Measurements from ENCODE around the gene CSTPP1. TPM values are rescaled to one million over a fixed set of nuclear protein-coding genes. Genes with fewer than 3 reads are reported as not detected.
A peak's percentile ranks its signal among the peaks of the same experiment; 100 is the strongest.

Gene CSTPP1
- total RNA-seq, 1 donor from 2014 or later = 6.6 TPM

DNA sequence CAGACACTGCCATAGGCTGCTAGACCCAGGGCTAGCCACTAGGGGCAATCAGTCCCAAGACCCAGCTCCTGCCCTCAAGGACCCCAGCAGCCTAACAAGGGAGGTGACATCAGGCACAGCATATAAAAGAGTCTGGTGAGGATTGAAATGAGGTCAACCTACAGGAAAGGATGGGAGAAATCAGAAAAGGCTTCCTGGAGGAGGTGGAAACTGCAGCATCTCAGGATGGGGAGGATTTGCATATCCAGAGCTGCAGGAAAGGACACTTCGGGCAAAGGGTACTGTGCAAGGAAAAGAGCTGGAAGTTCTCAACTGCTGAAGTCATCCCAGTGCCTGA lies 243.1 kb downstream of the CSTPP1 start:
- TF ChIP-seq, protein P1, sequence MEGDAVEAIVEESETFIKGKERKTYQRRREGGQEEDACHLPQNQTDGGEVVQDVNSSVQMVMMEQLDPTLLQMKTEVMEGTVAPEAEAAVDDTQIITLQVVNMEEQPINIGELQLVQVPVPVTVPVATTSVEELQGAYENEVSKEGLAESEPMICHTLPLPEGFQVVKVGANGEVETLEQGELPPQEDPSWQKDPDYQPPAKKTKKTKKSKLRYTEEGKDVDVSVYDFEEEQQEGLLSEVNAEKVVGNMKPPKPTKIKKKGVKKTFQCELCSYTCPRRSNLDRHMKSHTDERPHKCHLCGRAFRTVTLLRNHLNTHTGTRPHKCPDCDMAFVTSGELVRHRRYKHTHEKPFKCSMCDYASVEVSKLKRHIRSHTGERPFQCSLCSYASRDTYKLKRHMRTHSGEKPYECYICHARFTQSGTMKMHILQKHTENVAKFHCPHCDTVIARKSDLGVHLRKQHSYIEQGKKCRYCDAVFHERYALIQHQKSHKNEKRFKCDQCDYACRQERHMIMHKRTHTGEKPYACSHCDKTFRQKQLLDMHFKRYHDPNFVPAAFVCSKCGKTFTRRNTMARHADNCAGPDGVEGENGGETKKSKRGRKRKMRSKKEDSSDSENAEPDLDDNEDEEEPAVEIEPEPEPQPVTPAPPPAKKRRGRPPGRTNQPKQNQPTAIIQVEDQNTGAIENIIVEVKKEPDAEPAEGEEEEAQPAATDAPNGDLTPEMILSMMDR (IDR thresholded peaks at IDR 0.05; ENCODE audit: insufficient read depth, low read length, severe bottlenecking) = peak; percentile 69
- FAIRE-seq = no peak

DNA sequence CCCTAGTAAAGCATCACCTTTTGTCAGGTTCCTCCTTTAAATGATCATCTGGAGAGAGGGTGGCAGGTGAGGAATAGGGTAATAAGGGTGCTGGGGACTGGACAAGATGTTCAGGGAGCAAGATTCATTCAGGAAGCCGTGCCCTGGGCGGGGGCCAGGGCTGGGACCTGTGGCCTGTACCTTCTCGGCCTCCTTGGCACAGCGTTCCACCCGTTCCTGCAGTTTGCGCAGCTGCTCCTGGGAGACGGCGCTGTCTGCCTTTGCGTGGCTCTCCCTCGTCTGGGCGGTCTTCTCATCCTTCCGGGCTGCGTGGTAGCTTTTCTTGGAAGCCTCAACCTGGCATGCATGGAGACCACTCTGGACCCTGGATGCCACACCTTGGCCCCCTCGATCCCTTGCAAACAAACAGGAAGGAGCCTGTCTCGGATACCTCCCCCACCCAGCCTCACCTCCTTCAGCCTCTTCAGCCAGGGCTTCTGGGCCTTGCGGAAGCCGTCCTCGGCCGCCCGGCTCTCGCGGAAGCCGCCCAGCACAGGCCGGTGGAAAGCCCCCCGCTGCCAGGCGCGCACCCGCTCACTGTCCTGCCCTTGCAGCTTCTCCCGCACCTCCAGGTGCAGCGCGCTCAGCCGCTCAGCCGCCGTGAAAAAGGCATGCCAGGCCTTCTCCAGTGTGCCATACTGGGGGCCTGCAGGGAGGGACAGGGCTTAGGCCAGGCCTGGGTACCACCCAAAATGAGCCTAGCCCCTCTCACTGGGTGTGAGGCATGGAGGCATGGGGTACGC lies 243.6 kb downstream of the CSTPP1 start:
- FAIRE-seq (no peak), DNase-seq (ENCODE audit: low read depth) (no peak)
- Histone ChIP-seq H3K27me3 (ENCODE audit: control insufficient read depth, insufficient read depth, low read length) (no peaks in the 10 kb centered on the region), H3K36me3 (ENCODE audit: control insufficient read depth, insufficient read depth, low read length) (peaks cover 18% of the 10 kb centered on the region), H3K4me3 (ENCODE audit: low read depth, low read length) (no peak overlapping the region)
- TF ChIP-seq, protein P1 (IDR thresholded peaks at IDR 0.05; ENCODE audit: insufficient read depth, low read length, severe bottlenecking) = no peak

More for the DNA sequence above, 243.1 kb downstream of the CSTPP1 start:
- DNase-seq (ENCODE audit: low read depth) = no peak
- no peak overlapping the region for H3K4me3 ChIP-seq (ENCODE audit: low read depth, low read length)
- peaks cover 23% of the 10 kb centered on the region for H3K36me3 ChIP-seq (ENCODE audit: control insufficient read depth, insufficient read depth, low read length)
- H3K27me3 ChIP-seq (ENCODE audit: control insufficient read depth, insufficient read depth, low read length) = no peaks in the 10 kb centered on the region

DNA sequence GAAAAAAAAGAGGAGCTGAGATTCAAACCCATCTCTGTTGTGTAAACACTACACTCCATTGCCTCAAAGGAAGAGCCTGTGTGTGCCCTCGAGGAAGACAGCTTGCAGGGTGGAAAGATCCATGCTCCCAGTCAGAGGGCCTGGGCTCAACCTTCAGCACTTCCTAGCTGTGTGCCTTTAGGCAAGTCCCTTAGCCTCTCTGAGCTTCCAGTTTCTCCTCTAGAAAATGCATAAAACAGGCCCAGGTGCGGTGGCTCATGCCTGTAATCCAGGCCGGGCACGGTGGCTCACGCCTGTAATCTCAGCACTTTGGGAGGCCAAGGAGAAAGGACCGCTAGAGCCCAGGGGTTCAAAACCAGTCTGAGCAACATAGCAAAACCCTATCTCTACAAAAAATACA lies 244.7 kb downstream of the CSTPP1 start:
- FAIRE-seq (no peak), DNase-seq (ENCODE audit: low read depth) (no peak)
- TF ChIP-seq, protein P1 (IDR thresholded peaks at IDR 0.05; ENCODE audit: insufficient read depth, low read length, severe bottlenecking) = no peak
- Histone ChIP-seq H3K36me3 (ENCODE audit: control insufficient read depth, insufficient read depth, low read length) (peaks cover 18% of the 10 kb centered on the region), H3K27me3 (ENCODE audit: control insufficient read depth, insufficient read depth, low read length) (no peaks in the 10 kb centered on the region), H3K4me3 (ENCODE audit: low read depth, low read length) (no peak overlapping the region)

DNA sequence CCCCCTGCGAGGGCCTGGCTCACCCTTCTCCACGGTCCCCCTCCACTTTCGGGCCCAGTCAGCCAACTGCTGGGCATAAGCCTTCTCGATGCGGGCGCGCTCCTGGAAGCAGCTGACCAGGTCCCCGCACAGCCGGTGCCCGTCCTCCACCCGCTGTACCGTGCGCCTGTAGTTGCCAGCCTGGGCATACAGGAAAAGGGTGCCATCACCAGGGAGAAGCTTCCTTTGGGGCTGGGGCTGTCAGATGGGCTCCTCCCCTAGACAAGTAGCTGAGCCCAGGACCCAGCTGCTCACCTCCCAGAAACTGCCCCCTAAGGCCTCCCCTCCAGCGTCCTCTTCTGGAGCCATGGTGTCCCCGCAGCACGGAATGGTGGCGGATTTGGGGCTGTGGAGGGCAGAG lies 245.8 kb downstream of the CSTPP1 start:
- Histone ChIP-seq H3K4me3 (ENCODE audit: low read depth, low read length) (no peak overlapping the region), H3K36me3 (ENCODE audit: control insufficient read depth, insufficient read depth, low read length) (peaks cover 18% of the 10 kb centered on the region), H3K27me3 (ENCODE audit: control insufficient read depth, insufficient read depth, low read length) (no peaks in the 10 kb centered on the region)
- FAIRE-seq = no peak
- DNase-seq (ENCODE audit: low read depth) = no peak
- TF ChIP-seq, protein P1 (IDR thresholded peaks at IDR 0.05; ENCODE audit: insufficient read depth, low read length, severe bottlenecking) = no peak

DNA sequence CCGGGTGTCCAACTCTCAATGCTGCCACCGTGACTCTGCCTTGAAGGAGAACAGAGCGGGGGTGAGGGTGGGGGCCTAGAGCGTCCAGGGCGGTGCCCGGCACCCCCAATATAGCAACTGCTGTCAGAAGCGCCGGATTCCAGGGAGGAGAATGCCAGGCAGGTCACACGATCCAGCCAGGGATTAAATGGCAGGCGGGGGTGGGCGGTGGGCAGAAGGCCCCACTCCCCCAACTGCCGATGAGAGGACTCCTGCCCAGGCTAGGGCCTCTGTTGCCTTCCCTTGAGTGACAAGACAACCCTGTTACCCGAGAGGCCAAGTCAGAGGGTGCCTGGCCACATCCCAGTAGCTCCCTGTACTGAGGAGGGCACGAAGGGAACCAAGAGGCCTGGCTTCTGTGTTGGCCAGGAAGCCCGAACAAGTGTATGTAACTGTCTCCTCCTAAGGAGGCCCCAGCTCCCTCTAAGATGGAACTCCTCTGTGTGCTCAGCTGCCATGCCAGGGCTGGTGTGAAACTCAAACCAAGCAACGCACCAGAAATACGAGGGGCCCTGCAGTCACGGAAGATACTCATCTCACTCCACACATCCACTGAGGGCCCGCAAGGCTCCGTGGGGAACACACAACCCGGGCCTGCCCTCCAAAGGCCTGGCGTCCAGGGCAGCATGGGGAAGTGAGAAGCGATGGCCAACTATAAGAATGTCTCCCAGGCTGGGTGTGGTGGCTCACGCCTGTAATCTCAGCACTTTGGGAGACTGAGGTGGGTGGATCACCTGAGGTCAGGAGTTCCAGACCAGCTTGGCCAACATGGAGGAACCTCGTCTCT lies 246.7 kb downstream of the CSTPP1 start:
- Histone ChIP-seq H3K4me3 (ENCODE audit: low read depth, low read length) (no peak overlapping the region), H3K36me3 (ENCODE audit: control insufficient read depth, insufficient read depth, low read length) (peaks cover 17% of the 10 kb centered on the region), H3K27me3 (ENCODE audit: control insufficient read depth, insufficient read depth, low read length) (no peaks in the 10 kb centered on the region)
- TF ChIP-seq, protein P1 (IDR thresholded peaks at IDR 0.05; ENCODE audit: insufficient read depth, low read length, severe bottlenecking) = no peak
- FAIRE-seq = no peak
- DNase-seq (ENCODE audit: low read depth) = no peak
